ENCODE results near the gene KRTAP23-1.

KRTAP23-1 gene

GRCh38 chr21:30337772-30338171 is 10.6 kb downstream of the KRTAP23-1 start:
- no peak overlapping the region for H3K4me3 ChIP-seq (ENCODE audit: low read depth, low read length)
- TF ChIP-seq, protein P1, sequence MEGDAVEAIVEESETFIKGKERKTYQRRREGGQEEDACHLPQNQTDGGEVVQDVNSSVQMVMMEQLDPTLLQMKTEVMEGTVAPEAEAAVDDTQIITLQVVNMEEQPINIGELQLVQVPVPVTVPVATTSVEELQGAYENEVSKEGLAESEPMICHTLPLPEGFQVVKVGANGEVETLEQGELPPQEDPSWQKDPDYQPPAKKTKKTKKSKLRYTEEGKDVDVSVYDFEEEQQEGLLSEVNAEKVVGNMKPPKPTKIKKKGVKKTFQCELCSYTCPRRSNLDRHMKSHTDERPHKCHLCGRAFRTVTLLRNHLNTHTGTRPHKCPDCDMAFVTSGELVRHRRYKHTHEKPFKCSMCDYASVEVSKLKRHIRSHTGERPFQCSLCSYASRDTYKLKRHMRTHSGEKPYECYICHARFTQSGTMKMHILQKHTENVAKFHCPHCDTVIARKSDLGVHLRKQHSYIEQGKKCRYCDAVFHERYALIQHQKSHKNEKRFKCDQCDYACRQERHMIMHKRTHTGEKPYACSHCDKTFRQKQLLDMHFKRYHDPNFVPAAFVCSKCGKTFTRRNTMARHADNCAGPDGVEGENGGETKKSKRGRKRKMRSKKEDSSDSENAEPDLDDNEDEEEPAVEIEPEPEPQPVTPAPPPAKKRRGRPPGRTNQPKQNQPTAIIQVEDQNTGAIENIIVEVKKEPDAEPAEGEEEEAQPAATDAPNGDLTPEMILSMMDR (IDR thresholded peaks at IDR 0.05; ENCODE audit: low read depth, low read length): no peak
- in situ Hi-C loops (cut with HindIII; ENCODE audit: low sequenced_read_pairs): no loop called here
- DNase-seq (ENCODE audit: low read depth, low spot score): no peak

GRCh38 chr21:30337276-30337744 is 11.1 kb downstream of the KRTAP23-1 start, which contains the start of gene KRTAP27-1:
Gene KRTAP27-1, minus strand, starts transcription at chr21:30337694. Its CDS starts 26 bp downstream, at chr21:30337668.
- TF ChIP-seq, protein P1 (IDR thresholded peaks at IDR 0.05; ENCODE audit: low read depth, low read length): no peak
- in situ Hi-C loops (cut with HindIII; ENCODE audit: low sequenced_read_pairs): no loop called here
- H3K4me3 ChIP-seq (ENCODE audit: low read depth, low read length): no peak within 1 kb of the TSS

DNA sequence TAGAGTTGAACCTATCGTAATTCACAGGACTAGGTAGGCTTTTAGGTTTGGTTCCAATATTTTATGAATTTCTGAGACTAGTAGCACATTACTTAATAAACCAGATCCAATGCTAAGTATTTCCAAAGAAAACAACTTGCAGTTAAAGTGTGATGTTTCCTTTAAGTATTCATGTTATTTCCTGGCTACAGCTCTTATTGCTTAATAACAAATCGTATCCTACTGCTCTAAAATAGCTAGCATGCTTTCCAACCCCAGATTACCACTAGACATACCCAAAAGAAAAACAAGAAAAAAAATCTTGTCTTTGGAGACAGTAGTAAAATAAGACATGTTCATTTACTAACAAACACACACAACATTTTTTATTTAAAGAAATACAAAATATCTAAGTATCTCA is 11.8 kb downstream of the KRTAP23-1 start:
- in situ Hi-C loops (cut with HindIII; ENCODE audit: low sequenced_read_pairs): no loop called here
- H3K4me3 ChIP-seq (ENCODE audit: low read depth, low read length): no peak overlapping the region
- TF ChIP-seq, protein P1 (IDR thresholded peaks at IDR 0.05; ENCODE audit: low read depth, low read length): no peak
- peak; percentile 31 for DNase-seq (ENCODE audit: low read depth, low spot score)

More at GRCh38 chr21:30337276-30337744, 11.1 kb downstream of the KRTAP23-1 start, which contains the start of gene KRTAP27-1:
- no peak for DNase-seq (ENCODE audit: low read depth, low spot score)

DNA sequence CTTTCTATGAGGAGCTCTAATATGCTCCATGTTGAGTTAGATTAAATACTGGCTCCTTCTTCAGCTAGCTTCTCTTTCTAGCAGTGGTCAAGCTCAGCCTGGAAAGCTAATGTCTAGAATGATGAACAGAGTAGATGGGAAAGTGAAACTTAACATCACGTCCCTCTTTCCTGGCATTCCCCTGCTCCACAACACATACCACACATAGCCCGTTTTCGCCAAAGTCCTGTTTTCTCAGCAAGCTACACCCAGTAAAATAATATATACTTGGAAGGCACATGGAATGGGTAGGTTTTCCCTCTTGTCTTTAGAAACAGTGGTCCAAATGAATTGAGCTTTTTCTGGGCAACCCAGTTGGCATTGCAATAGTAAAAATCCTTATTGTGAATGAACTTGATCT is 14.7 kb downstream of the KRTAP23-1 start:
- H3K4me3 ChIP-seq (ENCODE audit: low read depth, low read length): no peak overlapping the region
- DNase-seq (ENCODE audit: low read depth, low spot score): no peak
- in situ Hi-C loops (cut with HindIII; ENCODE audit: low sequenced_read_pairs): no loop called here
- TF ChIP-seq, protein P1 (IDR thresholded peaks at IDR 0.05; ENCODE audit: low read depth, low read length): no peak

GRCh38 chr21:30332681-30333080 is 15.7 kb downstream of the KRTAP23-1 start:
- TF ChIP-seq, protein P1 (IDR thresholded peaks at IDR 0.05; ENCODE audit: low read depth, low read length): no peak
- H3K4me3 ChIP-seq (ENCODE audit: low read depth, low read length): no peak overlapping the region
- in situ Hi-C loops (cut with HindIII; ENCODE audit: low sequenced_read_pairs): no loop called here
- DNase-seq (ENCODE audit: low read depth, low spot score): no peak

DNA sequence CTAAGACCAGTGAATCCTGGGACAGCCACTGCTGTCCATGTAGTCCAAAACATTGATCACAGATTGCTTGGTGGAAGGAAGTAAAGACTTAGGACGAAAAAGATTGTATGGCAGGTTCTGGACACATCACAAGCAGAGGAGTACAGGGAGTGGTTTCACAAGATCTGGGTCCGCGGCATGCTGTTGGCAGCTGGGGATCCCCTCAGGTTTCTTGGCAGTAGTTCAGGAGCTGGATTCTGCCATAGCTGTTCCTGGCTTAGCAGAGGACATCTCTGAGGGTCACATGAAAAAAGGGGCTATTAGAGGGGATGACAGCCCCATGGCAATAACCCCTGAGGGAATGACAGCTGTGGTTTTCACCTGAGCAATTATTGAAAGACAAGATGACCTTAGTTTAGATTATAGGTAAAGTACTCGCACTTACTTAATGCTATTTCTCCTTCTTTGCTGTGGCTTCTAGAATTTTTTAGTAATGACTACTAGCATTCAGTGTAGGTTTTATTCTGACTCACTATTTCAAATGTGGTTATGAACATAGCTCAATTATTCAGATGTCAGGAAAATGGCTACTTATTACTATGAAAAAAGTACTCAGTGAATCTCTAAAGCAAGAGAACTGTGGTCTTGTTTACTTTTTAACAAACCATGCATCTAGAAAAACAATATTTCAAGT is 19.1 kb downstream of the KRTAP23-1 start:
- no peak overlapping the region for H3K4me3 ChIP-seq (ENCODE audit: low read depth, low read length)
- TF ChIP-seq, protein P1 (IDR thresholded peaks at IDR 0.05; ENCODE audit: low read depth, low read length): no peak
- DNase-seq (ENCODE audit: low read depth, low spot score): peak; percentile 28
- in situ Hi-C loops (cut with HindIII; ENCODE audit: low sequenced_read_pairs): no loop called here

Data from astrocyte of the spinal cord (primary cell).